GM12891 (cell line): ENCODE data around the gene RAB30.

Source experiments
- DNase-seq: peaks from one replicate; pipeline ENCODE4 v3.0.0; 2011; ENCODE audit warnings: low spot score; ENCODE audit not compliant: insufficient read length
- FAIRE-seq: peaks from 2 replicates; lab custom pipeline; 2011; peaks lifted over from hg19 to GRCh38; lab: Jason Lieb, UNC
- PAX5 ChIP-seq: IDR thresholded peaks from 2 replicates; pipeline ENCODE4 v1.6.1; 2011; ENCODE audit warnings: low read length, moderate library complexity, mild to moderate bottlenecking; ENCODE audit not compliant: insufficient read depth, severe bottlenecking
- POLR2A ChIP-seq: IDR thresholded peaks from 2 replicates; pipeline ENCODE4 v1.6.1; 2011; ENCODE audit warnings: low read depth, low read length, control low read depth
- POLR2AphosphoS5 ChIP-seq: IDR thresholded peaks from 2 replicates; pipeline ENCODE4 v1.6.1; 2011; ENCODE audit warnings: low read depth, low read length, control low read depth
- POU2F2 ChIP-seq: IDR thresholded peaks from 2 replicates; pipeline ENCODE4 v1.6.1; 2011; ENCODE audit warnings: low read depth, mild to moderate bottlenecking, control low read depth, low read length, moderate library complexity
- SPI1 ChIP-seq: IDR thresholded peaks from 2 replicates; pipeline ENCODE4 v1.6.1; 2011; ENCODE audit warnings: low read depth, low read length, control low read depth
- TAF1 ChIP-seq: IDR thresholded peaks from 2 replicates; pipeline ENCODE4 v1.6.1; 2011; ENCODE audit warnings: low read depth, low read length, control low read depth

Gene RAB30

GRCh38 chr11:83027794-83028193 is 43.9 kb downstream of the RAB30 start:
- FAIRE-seq = no peak
- TF ChIP-seq SPI1 (no peak), TAF1 (no peak), POU2F2 (no peak), POLR2A (no peak), PAX5 (no peak), POLR2AphosphoS5 (no peak)

GRCh38 chr11:83027289-83027688 is 44.4 kb downstream of the RAB30 start:
- FAIRE-seq = no peak

More at GRCh38 chr11:83027794-83028193, 43.9 kb downstream of the RAB30 start:
- no peak for DNase-seq

DNA sequence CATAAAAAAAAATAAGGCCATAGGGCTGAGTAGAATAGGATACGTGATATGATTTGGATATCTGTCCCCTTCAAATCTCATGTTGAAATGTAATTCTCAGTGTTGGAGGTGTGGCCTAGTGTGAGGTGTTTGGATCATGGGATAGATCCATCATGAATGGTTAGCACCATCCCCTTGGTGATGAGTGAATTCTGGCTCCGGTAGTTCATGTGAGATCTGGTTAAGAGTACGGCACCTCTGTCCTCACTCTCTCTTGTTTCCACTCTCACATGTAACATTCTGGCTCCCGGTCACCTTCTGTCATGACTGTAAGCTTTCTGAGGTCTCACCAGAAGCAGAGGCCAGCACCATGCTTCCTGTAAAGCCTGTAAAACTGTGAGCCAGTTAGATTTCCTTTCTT is 45.5 kb downstream of the RAB30 start:
- TF ChIP-seq TAF1 = no peak
- TF ChIP-seq POU2F2 = no peak
- TF ChIP-seq PAX5 = no peak
- FAIRE-seq (peak; percentile 35), DNase-seq (no peak)

More at GRCh38 chr11:83027289-83027688, 44.4 kb downstream of the RAB30 start:
- DNase-seq = no peak
- TF ChIP-seq PAX5 (no peak), POLR2A (no peak), SPI1 (no peak), POLR2AphosphoS5 (no peak), TAF1 (no peak), POU2F2 (no peak)

DNA sequence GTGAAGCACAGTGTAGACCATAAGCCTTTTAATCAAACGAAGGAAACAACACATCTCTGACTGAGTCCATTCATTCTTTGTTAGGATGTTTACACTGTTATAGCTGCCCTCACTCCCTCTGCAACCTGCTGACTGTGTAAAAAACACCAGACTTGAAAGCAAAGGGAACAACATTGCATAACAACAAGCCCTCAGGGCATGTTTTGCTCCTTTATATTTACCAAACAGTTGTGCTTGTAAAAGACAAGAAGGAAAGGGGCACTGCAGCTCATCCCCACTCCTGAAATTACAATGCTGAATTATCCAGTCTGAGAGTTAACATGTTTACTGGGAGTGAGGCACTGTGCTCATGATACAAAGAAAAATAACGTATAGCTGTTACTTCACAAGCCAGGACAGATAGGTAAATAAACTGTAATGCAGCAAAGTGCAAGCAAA is 46.4 kb downstream of the RAB30 start:
- FAIRE-seq (peak; percentile 66), DNase-seq (no peak)
- TF ChIP-seq PAX5 = no peak
- no peak for TF ChIP-seq POU2F2
- no peak for TF ChIP-seq POLR2AphosphoS5
- TF ChIP-seq SPI1 = no peak
- TF ChIP-seq TAF1 = no peak
- no peak for TF ChIP-seq POLR2A

- DNase-seq (no peak), FAIRE-seq (peak; percentile 75)
- TF ChIP-seq POLR2AphosphoS5 (no peak), SPI1 (peak; percentile 55)
Observed at GRCh38 chr11:83024270-83024854, 47.3 kb downstream of the RAB30 start.

- DNase-seq (no peak), FAIRE-seq (peak; percentile 67)
- TF ChIP-seq POU2F2 = no peak
- TF ChIP-seq POLR2A = no peak
- no peak for TF ChIP-seq PAX5
- TF ChIP-seq TAF1 = no peak
- no peak for TF ChIP-seq POLR2AphosphoS5
Observed at GRCh38 chr11:83023410-83023809, 48.3 kb downstream of the RAB30 start.

DNA sequence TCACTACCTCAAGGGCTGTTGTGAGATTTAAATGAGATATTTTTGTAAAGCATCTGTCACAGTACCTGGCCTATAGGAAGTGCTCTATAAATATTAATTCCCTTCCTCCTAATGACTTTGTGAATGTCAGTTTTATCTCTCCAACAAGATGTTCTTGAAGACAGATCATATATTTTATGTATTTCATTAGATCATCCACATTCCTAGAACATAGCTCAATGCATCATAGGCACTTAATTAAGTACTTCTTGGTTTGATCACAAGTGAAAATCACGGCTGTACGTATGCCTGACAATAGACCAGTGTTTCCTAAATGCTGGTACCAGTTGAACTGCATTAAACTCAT is 49.9 kb downstream of the RAB30 start:
- FAIRE-seq (no peak), DNase-seq (no peak)

GRCh38 chr11:83020942-83021779 is 50.5 kb downstream of the RAB30 start:
- no peak for FAIRE-seq
- no peak for DNase-seq
- TF ChIP-seq SPI1 (peak; percentile 19; the same call in 1 of the 2 replicates), POLR2AphosphoS5 (no peak), POU2F2 (no peak), TAF1 (no peak), POLR2A (no peak), PAX5 (no peak)

More for the DNA sequence above, 49.9 kb downstream of the RAB30 start:
- TF ChIP-seq SPI1 (no peak), POLR2AphosphoS5 (no peak), TAF1 (no peak), POU2F2 (no peak), POLR2A (no peak), PAX5 (no peak)

GRCh38 chr11:83019888-83020579 is 51.7 kb downstream of the RAB30 start:
- FAIRE-seq = no peak
- TF ChIP-seq PAX5 (no peak), POLR2AphosphoS5 (no peak), TAF1 (no peak), POLR2A (no peak), POU2F2 (no peak)
- no peak for DNase-seq
